H1 (cell line): ENCODE measurements around the gene PTPRG. TPM values are rescaled to one million over a fixed set of nuclear protein-coding genes. Genes with fewer than 3 reads are reported as not detected.

Experiments used
- CTCF ChIA-PET: fragments of 300-600 bp; sonication (Branson Sonifier 250); formaldehyde crosslinking; loops from one replicate; lab custom pipeline; 2021; ENCODE audit not compliant: partially characterized antibody; lab: Charles Lee
- POLR2A ChIA-PET: fragments of 300-600 bp; sonication (Branson Sonifier 250); formaldehyde crosslinking; loops from one replicate; lab custom pipeline; 2021; ENCODE audit warnings: inconsistent platforms; ENCODE audit not compliant: partially characterized antibody; lab: Charles Lee
- DNase-seq, 2 experiments: peaks; one replicate each; pipeline versions ENCODE4 v3.0.0 to v3.0.0-alpha.2; 2010 to 2022; ENCODE audit warnings: low spot score in 2 of 2, low read depth in 1 of 2, mixed read lengths in 1 of 2
- FAIRE-seq: peaks from 2 replicates; lab custom pipeline; 2011; peaks lifted over from hg19 to GRCh38; lab: Jason Lieb, UNC
- H2AFZ ChIP-seq: 2 replicates; pipeline ENCODE4 v1.8.1; 2012; ENCODE audit warnings: low read length, inconsistent platforms
- H2AK5ac ChIP-seq: 2 replicates; pipeline ENCODE4 v1.6.1; 2013; ENCODE audit warnings: low read depth, low read length
- H2BK120ac ChIP-seq: replicated peaks from 2 replicates; pipeline ENCODE3; 2013; ENCODE audit warnings: low read depth, low read length, inconsistent platforms
- H2BK12ac ChIP-seq: 2 replicates; pipeline ENCODE4 v1.6.1; 2013; ENCODE audit warnings: low read depth, low read length
- H2BK15ac ChIP-seq: 2 replicates; pipeline ENCODE4 v1.6.1; 2013; ENCODE audit warnings: low read length
- H2BK20ac ChIP-seq: 2 replicates; pipeline ENCODE4 v1.6.1; 2013; ENCODE audit warnings: low read length
- H2BK5ac ChIP-seq: 2 replicates; pipeline ENCODE4 v1.6.1; 2013; ENCODE audit warnings: low read depth, low read length
- H3K14ac ChIP-seq: 2 replicates; pipeline ENCODE4 v1.6.1; 2013; ENCODE audit warnings: inconsistent platforms; ENCODE audit not compliant: insufficient read length
- H3K18ac ChIP-seq: 2 replicates; pipeline ENCODE4 v1.6.1; 2013; ENCODE audit warnings: low read length; ENCODE audit errors: extremely low read depth
- H3K23ac ChIP-seq: 2 replicates; pipeline ENCODE4 v1.6.1; 2013; ENCODE audit warnings: inconsistent platforms; ENCODE audit not compliant: insufficient read length
- H3K23me2 ChIP-seq: 2 replicates; pipeline ENCODE4 v1.6.1; 2013; ENCODE audit warnings: low read depth, low read length
- H3K27ac ChIP-seq: 2 replicates; pipeline ENCODE4 v1.6.1; 2011; ENCODE audit warnings: low read depth, low read length, inconsistent platforms
- H3K27me3 ChIP-seq, 4 experiments: replicated peaks in 1 of 4; 1 replicate in 1 of 4; 2 replicates in 3 of 4; pipeline versions ENCODE4 v1.6.1 to v1.8.1; 2011 to 2013; ENCODE audit warnings: low read length in 3 of 4, mild to moderate bottlenecking in 3 of 4, inconsistent platforms in 2 of 4, mixed read lengths in 2 of 4, moderate library complexity in 1 of 4; ENCODE audit not compliant: control insufficient read depth in 3 of 4, insufficient read depth in 3 of 4; ENCODE audit errors: extremely low read depth in 1 of 4
- H3K36me3 ChIP-seq, 4 experiments: 2 replicates each; pipeline versions ENCODE4 v1.6.1 to v1.8.1; 2011 to 2013; ENCODE audit warnings: mild to moderate bottlenecking in 4 of 4, low read length in 3 of 4, moderate library complexity in 2 of 4, control low read depth in 1 of 4, inconsistent platforms in 1 of 4; ENCODE audit not compliant: insufficient read depth in 4 of 4, control insufficient read depth in 2 of 4
- H3K4ac ChIP-seq: replicated peaks from 2 replicates; pipeline ENCODE3; 2013; ENCODE audit warnings: low read length, low read depth, mixed read lengths, inconsistent platforms; ENCODE audit not compliant: insufficient read length
- H3K4me1 ChIP-seq, 4 experiments: replicated peaks in 1 of 4; 1 replicate in 1 of 4; 2 replicates in 3 of 4; pipeline versions ENCODE4 v1.6.1 to v1.8.1; 2011 to 2013; ENCODE audit warnings: low read length in 3 of 4, inconsistent platforms in 2 of 4, mixed read lengths in 1 of 4; ENCODE audit not compliant: insufficient read depth in 4 of 4, control insufficient read depth in 3 of 4
- H3K4me2 ChIP-seq, 2 experiments: 2 replicates each; pipeline versions ENCODE4 v1.6.1 to v1.8.1; 2011 to 2013; ENCODE audit warnings: low read depth in 2 of 2, low read length in 2 of 2, control low read depth in 1 of 2, inconsistent platforms in 1 of 2, mild to moderate bottlenecking in 1 of 2; ENCODE audit not compliant: insufficient read depth in 1 of 2
- H3K4me3 ChIP-seq, 4 experiments: fragments of 200-600, 300-600 bp in 1 of 4; sonication (generic), shearing (Covaris generic), sonication (Bioruptor Twin) in 1 of 4; 2 replicates each; pipeline versions ENCODE4 v1.5.1 to v1.8.1; 2011 to 2016; ENCODE audit warnings: low read length in 4 of 4, low read depth in 3 of 4, control low read depth in 2 of 4, inconsistent platforms in 2 of 4, mild to moderate bottlenecking in 2 of 4, mixed read lengths in 1 of 4, moderate library complexity in 1 of 4; ENCODE audit not compliant: insufficient read depth in 2 of 4; ENCODE audit errors: extremely low read depth in 1 of 4
- H3K56ac ChIP-seq: replicated peaks from 2 replicates; pipeline ENCODE3; 2013; ENCODE audit warnings: low read depth, mild to moderate bottlenecking, mixed read lengths, low read length, inconsistent platforms; ENCODE audit not compliant: insufficient read length
- H3K79me1 ChIP-seq: 2 replicates; pipeline ENCODE4 v1.6.1; 2013; ENCODE audit warnings: low read depth, low read length, control low read depth
- H3K79me2 ChIP-seq, 2 experiments: 2 replicates each; pipeline versions ENCODE4 v1.6.1 to v1.8.1; 2012 to 2013; ENCODE audit warnings: low read length in 2 of 2, mild to moderate bottlenecking in 2 of 2, inconsistent platforms in 1 of 2; ENCODE audit not compliant: insufficient read depth in 2 of 2, control insufficient read depth in 1 of 2
- H3K9ac ChIP-seq, 4 experiments: replicated peaks in 1 of 4; 1 replicate in 1 of 4; 2 replicates in 3 of 4; pipeline versions ENCODE4 v1.6.1 to v1.8.1; 2011 to 2013; ENCODE audit warnings: low read depth in 3 of 4, low read length in 3 of 4, control low read depth in 2 of 4, mild to moderate bottlenecking in 2 of 4, moderate library complexity in 2 of 4, inconsistent platforms in 1 of 4; ENCODE audit errors: extremely low read depth in 1 of 4
- H3K9me3 ChIP-seq, 2 experiments: 2 replicates each; pipeline versions ENCODE4 v1.6.1 to v1.8.1; 2012 to 2013; ENCODE audit warnings: mild to moderate bottlenecking in 2 of 2, moderate library complexity in 2 of 2, control low read depth in 1 of 2, inconsistent platforms in 1 of 2, low read depth in 1 of 2, low read length in 1 of 2, mixed read lengths in 1 of 2; ENCODE audit not compliant: insufficient read depth in 2 of 2
- H4K20me1 ChIP-seq, 2 experiments: replicated peaks in 1 of 2; 2 replicates each; pipeline versions ENCODE3 to v1.8.1; 2011 to 2013; ENCODE audit warnings: inconsistent platforms in 2 of 2, low read length in 2 of 2, mild to moderate bottlenecking in 1 of 2; ENCODE audit not compliant: insufficient read depth in 2 of 2, control insufficient read depth in 1 of 2
- H4K5ac ChIP-seq: 2 replicates; pipeline ENCODE4 v1.6.1; 2013; ENCODE audit warnings: low read length, low read depth, mixed read lengths, inconsistent platforms; ENCODE audit not compliant: insufficient read length
- H4K8ac ChIP-seq: 2 replicates; pipeline ENCODE4 v1.8.0; 2013; ENCODE audit warnings: mild to moderate bottlenecking, moderate library complexity, low read length, inconsistent platforms; ENCODE audit not compliant: insufficient read depth; ENCODE audit errors: extremely low read depth
- H4K91ac ChIP-seq: replicated peaks from 2 replicates; pipeline ENCODE3; 2013; ENCODE audit warnings: low read length, mixed read lengths, inconsistent platforms; ENCODE audit not compliant: insufficient read length
- CHD1 ChIP-seq: IDR thresholded peaks from 2 replicates; pipeline ENCODE4 v1.6.1; 2012; ENCODE audit warnings: low read depth, low read length, improper control_type of control experiment
- EGR1 ChIP-seq: IDR thresholded peaks from 2 replicates; pipeline ENCODE4 v1.6.1; 2011; ENCODE audit warnings: low read depth, low read length, borderline replicate concordance
- NRF1 ChIP-seq: IDR thresholded peaks from 2 replicates; pipeline ENCODE4 v1.6.1; 2011; ENCODE audit warnings: mild to moderate bottlenecking, low read depth, low read length, improper control_type of control experiment
- RAD21 ChIP-seq, 2 experiments: IDR thresholded peaks in 1 of 2; conservative IDR thresholded peaks in 1 of 2; 2 replicates each; pipeline ENCODE4 v1.6.1; 2011; ENCODE audit warnings: low read depth in 2 of 2, low read length in 2 of 2, improper control_type of control experiment in 1 of 2, inconsistent platforms in 1 of 2, mild to moderate bottlenecking in 1 of 2, moderate library complexity in 1 of 2
- USF2 ChIP-seq: IDR thresholded peaks from 2 replicates; pipeline ENCODE4 v1.6.1; 2011; ENCODE audit warnings: low read length, improper control_type of control experiment
- WGBS, 2 experiments: shearing (Covaris generic) in 1 of 2; methylation state at CpG; one replicate each; pipeline versions ENCODE4 v1.1.6 to v1.1.7; 2013 to 2015; ENCODE audit warnings: low lambda C conversion rate in 2 of 2, mixed read lengths in 2 of 2, inconsistent platforms in 1 of 2, low coverage in 1 of 2, missing lambda C conversion rate in 1 of 2; ENCODE audit not compliant: insufficient replicate concordance in 2 of 2, insufficient coverage in 1 of 2, insufficient read length in 1 of 2; ENCODE audit errors: extremely low coverage in 1 of 2, missing lambda C conversion rate in 1 of 2; 5-methylcytosine and 5-hydroxymethylcytosine counted together
- polyA plus RNA-seq, 7 experiments: library from polyadenylated mRNA; depleted of rRNA in 3 of 7; stranded (reverse) in 5 of 7; unstranded in 2 of 7; fragments of >200 nt in 5 of 7; fragments of 200-250 nt in 2 of 7; gene quantifications; 1 replicate in 5 of 7; 2 replicates in 1 of 7; 4 replicates in 1 of 7; pipeline versions ENCODE4 v1.2.1 to v1.2.3, GENCODE V29; 2011 to 2013; ENCODE audit warnings: missing spikeins in 2 of 7, mixed read lengths in 2 of 7
- total RNA-seq: library from RNA; stranded (reverse); fragmentation: NEBNext Ultra II Directional; extraction: Animal tissue kit (Norgen Biotek cat#: 25700); gene quantifications from 2 replicates; pipeline ENCODE4 v1.2.1, GENCODE V29; 2021

Gene PTPRG
- total and polyA plus RNA-seq, 2 of the 8 experiments (the other 6 are each of a cell fraction or from before 2014, with no cell fraction given): 23.3 to 96.2 TPM

DNA sequence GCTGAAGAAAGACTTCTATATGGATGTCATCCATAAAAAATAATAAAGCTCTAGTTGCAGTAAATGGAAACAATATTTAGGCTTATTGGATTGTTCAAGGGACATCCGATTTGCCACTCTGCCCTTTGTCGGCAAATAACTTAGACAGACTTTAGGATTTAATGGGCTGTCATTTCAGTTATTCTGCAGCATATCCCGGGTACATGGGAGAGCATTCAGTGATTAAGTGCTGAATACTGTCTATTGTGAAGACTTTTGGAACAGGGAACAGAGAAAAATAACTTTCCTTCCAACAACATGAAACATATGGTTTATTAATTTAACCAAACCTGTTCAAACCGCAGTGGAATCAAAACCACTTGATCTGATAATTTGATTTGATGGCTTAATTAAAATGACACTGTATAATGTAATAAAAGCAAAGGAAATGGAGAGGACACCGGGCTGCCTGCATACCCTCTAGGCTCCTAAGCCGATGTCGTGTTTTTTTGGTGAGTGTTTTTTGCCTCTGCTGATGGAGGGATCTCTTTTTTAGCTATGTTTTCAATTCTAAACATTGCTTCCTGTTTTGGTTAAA lies 612.7 kb downstream of the PTPRG start:
- no peak overlapping the region for H3K27ac ChIP-seq
- no peak overlapping the region for H3K4me2 ChIP-seq
- H3K23me2 ChIP-seq: peaks cover 3% of the 10 kb centered on the region; the same call in 1 of the 2 replicates
- peaks cover 0 to 4% of the 10 kb centered on the region in 2 experiments for H4K20me1 ChIP-seq
- H4K91ac ChIP-seq: no peak overlapping the region
- FAIRE-seq: no peak
- H2AK5ac ChIP-seq: no peak overlapping the region
- no peak overlapping the region for H3K9ac ChIP-seq
- 96% methylated on average over 7 of the region's 7 CpGs; no CpG with 5 or more reads in 1 of the 2 experiments for WGBS, 2 experiments
- H4K5ac ChIP-seq: no peak overlapping the region
- no peaks in the 10 kb centered on the region for H3K9me3 ChIP-seq
- no peaks in the 10 kb centered on the region for H3K79me1 ChIP-seq
- H3K23ac ChIP-seq: no peak overlapping the region
- H3K4me3 ChIP-seq: no peak overlapping the region
- no peak overlapping the region for H2BK5ac ChIP-seq
- H3K56ac ChIP-seq: no peak overlapping the region
- H3K18ac ChIP-seq: no peak overlapping the region
- no peak overlapping the region for H3K14ac ChIP-seq
- TF ChIP-seq RAD21 (IDR thresholded peaks at IDR 0.05 in 1 of 2, conservative IDR thresholded peaks at IDR 0.05 in 1 of 2; ENCODE audit: low read depth in 2 of 2, low read length in 2 of 2) (no peak), EGR1 (no peak), NRF1 (no peak), CHD1 (no peak), USF2 (no peak)
- no peaks in the 10 kb centered on the region for H3K79me2 ChIP-seq
- no peak overlapping the region for H2BK15ac ChIP-seq
- H2BK12ac ChIP-seq: no peak overlapping the region
- no peak overlapping the region for H2AFZ ChIP-seq
- H3K4ac ChIP-seq: no peak overlapping the region
- H2BK120ac ChIP-seq: no peak overlapping the region
- no peak overlapping the region for H2BK20ac ChIP-seq
- H3K27me3 ChIP-seq: no peaks in the 10 kb centered on the region
- no peak for DNase-seq
- no peak overlapping the region for H4K8ac ChIP-seq
- ChIA-PET CTCF (interaction anchor here (1.6 to 8.4 kb wide), 2 partner anchors 10 to 14 kb away, joined by 4 to 67 read pairs; no protein-coding TSS in a partner anchor), POLR2A (no interaction called here)
- H3K36me3 ChIP-seq: peaks cover 0 to 4% (median 0%) of the 10 kb centered on the region in 4 experiments; a peak in 2 of 8 replicates
- H3K4me1 ChIP-seq: peaks cover 2 to 4% (median 3%) of the 10 kb centered on the region in 4 experiments; a peak in 5 of 7 replicates
